Spleen (tissue), 11 donors: Measurements from ENCODE around the gene DRAXIN. TPM values are rescaled to one million over a fixed set of nuclear protein-coding genes. Genes with fewer than 3 reads are reported as not detected.

ENCODE experiments used
- DNase-seq: peaks from one replicate; pipeline ENCODE4 v3.0.0-alpha.2; 2020
- H3K27ac ChIP-seq, 8 donors: fragments of 200-600 bp; sonication (generic) in 7 of 8; 1 replicate in 4 of 8; 2 replicates in 4 of 8; pipeline versions ENCODE4 v1.5.0 to v1.8.0; 2016 to 2021; ENCODE audit warnings: inconsistent platforms in 4 of 8, mild to moderate bottlenecking in 4 of 8, moderate library complexity in 1 of 8
- H3K27me3 ChIP-seq, 7 donors: fragments of 200-600 bp; sonication (generic) in 6 of 7; replicated peaks in 1 of 7; 1 replicate in 4 of 7; 2 replicates in 3 of 7; pipeline versions ENCODE4 v1.5.0 to v1.8.0; 2016 to 2021; ENCODE audit warnings: inconsistent platforms in 3 of 7, mild to moderate bottlenecking in 1 of 7
- H3K36me3 ChIP-seq, 6 donors: fragments of 200-600 bp; sonication (generic) in 5 of 6; 1 replicate in 4 of 6; 2 replicates in 2 of 6; pipeline versions ENCODE4 v1.5.0 to v1.8.0; 2016 to 2021; ENCODE audit warnings: inconsistent platforms in 2 of 6
- H3K4me1 ChIP-seq, 6 donors: fragments of 200-600 bp; sonication (generic) in 5 of 6; 1 replicate in 3 of 6; 2 replicates in 3 of 6; pipeline versions ENCODE4 v1.5.0 to v1.8.0; 2016 to 2021; ENCODE audit warnings: inconsistent platforms in 3 of 6
- H3K4me3 ChIP-seq, 8 donors: fragments of 200-600 bp; sonication (generic) in 7 of 8; 1 replicate in 4 of 8; 2 replicates in 4 of 8; pipeline versions ENCODE4 v1.5.0 to v1.8.0; 2016 to 2021; ENCODE audit warnings: inconsistent platforms in 4 of 8, mild to moderate bottlenecking in 4 of 8, moderate library complexity in 2 of 8
- H3K9me3 ChIP-seq, 8 donors: fragments of 200-600 bp; sonication (generic) in 7 of 8; 1 replicate in 4 of 8; 2 replicates in 4 of 8; pipeline versions ENCODE4 v1.5.0 to v1.8.0; 2016 to 2021; ENCODE audit warnings: inconsistent platforms in 4 of 8
- CTCF ChIP-seq, 11 experiments: fragments of 200-600 bp in 7 of 11; fragments of 450-650 bp in 4 of 11; sonication (generic) in 4 of 11; IDR thresholded peaks in 8 of 11; conservative IDR thresholded peaks in 3 of 11; 1 replicate in 7 of 11; 2 replicates in 4 of 11; pipeline versions ENCODE4 v1.4.0 to v1.8.0; 2016 to 2021; ENCODE audit warnings: antibody characterized with exemption in 11 of 11, inconsistent platforms in 4 of 11, mild to moderate bottlenecking in 1 of 11
- POLR2A ChIP-seq, 3 donors: fragments of 450-650 bp; IDR thresholded peaks; one replicate each; pipeline ENCODE4 v1.5.1; 2017; ENCODE audit warnings: antibody characterized with exemption in 3 of 3, mild to moderate bottlenecking in 1 of 3
- POLR2AphosphoS5 ChIP-seq, 3 donors: sonication (generic); formaldehyde crosslinking; IDR thresholded peaks; one replicate each; pipeline ENCODE4 v1.5.1; 2017; ENCODE audit warnings: antibody characterized with exemption in 3 of 3
- WGBS, 5 donors: extraction: QIAGEN DNeasy Blood & Tissue Kit in 3 of 5; methylation state at CpG; one replicate each; pipeline versions ENCODE4 v1.1.5 to v1.1.7; 2013 to 2018; 5-methylcytosine and 5-hydroxymethylcytosine counted together
- intact Hi-C: fragments of 100-400 bp; cut with DNase I; formaldehyde crosslinking; loops from one replicate; pipeline ENCODE4 v1.15.0; 2023; ENCODE audit warnings: low total_unique reads
- polyA plus RNA-seq, 3 donors: library from polyadenylated mRNA; stranded (reverse); fragments of 200-250 nt; gene quantifications; one replicate each; pipeline ENCODE4 v1.2.1, GENCODE V29; 2013
- total RNA-seq, 7 donors: library from RNA; depleted of rRNA in 3 of 7; stranded (reverse); fragments of >200 nt in 3 of 7; fragmentation: NEBNext Ultra II Directional in 4 of 7; extraction: Animal tissue kit (Norgen Biotek cat#: 25700) in 4 of 7; gene quantifications; one replicate each; pipeline versions ENCODE4 v1.1.0 to v1.2.1, GENCODE V29; 2016 to 2021
- donor health status: healthy with polysubstance abuse.
- donor health status: DM: no; HTN: no; CAD: no; lungs with moderate emphysema.
- donor health status: DM: no; HTN: no; CAD: no.
- donor health status: Bipolar disorder and iron deficiency.
- donor health status: healthy.
- donor health status: DM: no; HTN: no; CAD: no.
- donor health status: DM: yes; HTN: yes; CAD: no.

The DRAXIN gene
- total and polyA plus RNA-seq, 10 donors = 0.04 to 0.37 (median 0.10) TPM; not detected in 3

DNA sequence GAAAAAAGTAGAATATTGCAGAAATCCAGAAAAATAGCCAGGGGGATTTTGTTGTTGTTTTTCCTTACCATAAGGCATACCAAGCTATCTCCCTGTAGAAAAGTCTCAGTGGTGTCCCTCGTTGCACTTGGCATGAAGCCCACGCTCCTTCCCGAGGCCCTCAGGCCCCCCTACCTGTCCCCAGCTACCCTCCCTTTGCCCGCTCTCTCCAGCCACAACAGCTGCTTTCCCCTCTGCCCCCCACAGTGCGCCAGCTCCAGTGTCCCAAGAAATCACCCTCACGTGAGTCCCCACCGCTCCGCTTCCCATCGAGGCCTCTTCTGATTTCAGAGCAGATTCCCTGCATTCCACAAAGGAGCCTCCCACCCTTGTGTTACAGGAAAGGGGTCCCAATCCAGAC lies 52.8 kb downstream of the DRAXIN start:
- no peak for DNase-seq
- Histone ChIP-seq H3K27me3 (no peaks in the 10 kb centered on the region), H3K4me1 (peaks cover 11 to 75% (median 47%) of the 10 kb centered on the region in 6 donors), H3K9me3 (no peaks in the 10 kb centered on the region), H3K27ac (no peak overlapping the region), H3K36me3 (peaks cover 0 to 58% (median 25%) of the 10 kb centered on the region in 6 donors), H3K4me3 (no peak overlapping the region)
- intact Hi-C loops = no loop called here
- TF ChIP-seq POLR2A (IDR thresholded peaks at IDR 0.05) (no peak), POLR2AphosphoS5 (IDR thresholded peaks at IDR 0.05) (no peak), CTCF (IDR thresholded peaks at IDR 0.05 in 8 of 11, conservative IDR thresholded peaks at IDR 0.05 in 3 of 11) (no peak)
- WGBS, 5 donors = 87 to 89% (median 88%) methylated on average over 9 of the region's 9 CpGs

DNA sequence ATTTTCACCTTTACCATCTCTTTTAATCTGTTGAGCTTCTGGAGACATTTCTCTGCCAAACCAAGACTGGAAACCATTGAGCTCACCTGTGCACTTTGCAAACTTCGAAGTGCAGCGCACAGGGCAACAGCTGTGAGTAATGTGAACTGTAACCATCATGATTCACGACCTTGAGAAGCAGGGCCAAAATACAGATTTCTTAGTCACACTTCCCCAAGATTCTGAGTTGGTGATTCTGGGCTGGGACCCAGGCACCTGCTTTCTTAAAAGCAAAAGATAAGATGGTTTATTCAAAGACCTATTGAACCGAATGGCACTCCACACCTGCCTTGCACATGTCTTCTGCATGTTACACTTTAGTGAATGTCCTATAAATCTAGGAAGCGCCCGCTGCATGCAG lies 54.6 kb downstream of the DRAXIN start:
- Histone ChIP-seq H3K27ac (peak overlapping the region in 1 of 8 donors; percentile 16), H3K4me3 (no peak overlapping the region), H3K36me3 (peaks cover 0 to 76% (median 41%) of the 10 kb centered on the region in 6 donors), H3K27me3 (no peaks in the 10 kb centered on the region), H3K4me1 (peaks cover 4 to 60% (median 29%) of the 10 kb centered on the region in 6 donors), H3K9me3 (no peaks in the 10 kb centered on the region)
- TF ChIP-seq POLR2AphosphoS5 (IDR thresholded peaks at IDR 0.05) (no peak), POLR2A (IDR thresholded peaks at IDR 0.05) (no peak), CTCF (IDR thresholded peaks at IDR 0.05 in 8 of 11, conservative IDR thresholded peaks at IDR 0.05 in 3 of 11) (no peak)
- no peak for DNase-seq
- WGBS, 5 donors = 87 to 93% (median 90%) methylated on average over 6 of the region's 6 CpGs
- intact Hi-C loops = no loop called here

GRCh38 chr1:11746795-11747487 lies 55.4 kb downstream of the DRAXIN start:
- intact Hi-C loops = no loop called here
- no peaks in the 10 kb centered on the region for H3K27me3 ChIP-seq
- WGBS, 5 donors = 81 to 90% (median 88%) methylated on average over 16 to 20 of the region's 20 CpGs
- peaks cover 0 to 51% (median 21%) of the 10 kb centered on the region in 6 donors for H3K4me1 ChIP-seq
- H3K9me3 ChIP-seq = no peaks in the 10 kb centered on the region
- peaks cover 0 to 84% (median 46%) of the 10 kb centered on the region in 6 donors for H3K36me3 ChIP-seq
- H3K4me3 ChIP-seq = no peak overlapping the region
- peak overlapping the region in 1 of 8 donors; percentile 9 for H3K27ac ChIP-seq
- TF ChIP-seq CTCF (IDR thresholded peaks at IDR 0.05 in 8 of 11, conservative IDR thresholded peaks at IDR 0.05 in 3 of 11) = no peak
- TF ChIP-seq POLR2A (IDR thresholded peaks at IDR 0.05) = no peak
- TF ChIP-seq POLR2AphosphoS5 (IDR thresholded peaks at IDR 0.05) = no peak
- no peak for DNase-seq
